HAP-1 (cell line): ENCODE results near the gene HSD11B2.
"Not testable (repeated sequence)": the region's sequence is repeated elsewhere in the genome, so short reads cannot be mapped to it uniquely, and the experiment has no call there.

Experiments
- DNase-seq, 2 experiments: peaks; one replicate each; pipeline ENCODE4 v3.0.0-alpha.2; 2016 to 2020; ENCODE audit warnings: low spot score in 2 of 2
- H3K27me3 ChIP-seq: fragments of 250-450 bp; sonication (Bioruptor Pico); 2 replicates; pipeline ENCODE4 v1.5.1; 2020; ENCODE audit warnings: low read depth, mild to moderate bottlenecking, moderate library complexity
- H3K36me3 ChIP-seq: fragments of 250-450 bp; sonication (Bioruptor Pico); replicated peaks from 2 replicates; pipeline ENCODE4 v1.5.1; 2020; ENCODE audit warnings: mild to moderate bottlenecking
- H3K4me1 ChIP-seq: fragments of 250-450 bp; sonication (Bioruptor Pico); 2 replicates; pipeline ENCODE4 v1.5.1; 2020; ENCODE audit warnings: mild to moderate bottlenecking
- H3K4me3 ChIP-seq: fragments of 250-450 bp; sonication (Bioruptor Pico); 2 replicates; pipeline ENCODE4 v1.5.1; 2020; ENCODE audit warnings: mild to moderate bottlenecking, moderate library complexity
- H3K9me3 ChIP-seq: fragments of 250-450 bp; sonication (Bioruptor Pico); 2 replicates; pipeline ENCODE4 v1.5.1; 2020; ENCODE audit warnings: mild to moderate bottlenecking, moderate library complexity
- in situ Hi-C: fragments of 300-500 bp; cut with MboI; formaldehyde crosslinking; loops from 3 replicates; pipeline ENCODE4 v1.14.3; 2020; ENCODE audit warnings: low sequenced_read_pairs, inconsistent platforms, mixed read lengths

The HSD11B2 gene

GRCh38 chr16:67415421-67415820, 15.5 kb upstream of the HSD11B2 start:
- H3K9me3 ChIP-seq, DNase-seq, in situ Hi-C loops, H3K27me3 ChIP-seq, H3K36me3 ChIP-seq: not testable (repeated sequence)
- H3K4me1 ChIP-seq = peaks cover 16% of the 10 kb centered on the region
- peak overlapping the region; percentile 51 for H3K4me3 ChIP-seq

- H3K36me3 ChIP-seq = no peaks in the 10 kb centered on the region
- H3K4me3 ChIP-seq = peak within 1 kb of the TSS; percentile 51
- no peaks in the 10 kb centered on the region for H3K27me3 ChIP-seq
- in situ Hi-C loops = no loop called here
- H3K4me1 ChIP-seq = peaks cover 16% of the 10 kb centered on the region
- DNase-seq = peak; percentile 35 to 81
- no peaks in the 10 kb centered on the region for H3K9me3 ChIP-seq
These were observed 14.8 kb upstream of the HSD11B2 start, which contains the start of gene ZDHHC1 for GRCh38 chr16:67415872-67416793. ZDHHC1 (minus strand) TSS chr16:67416477; CDS start chr16:67407775, 8,702 bp downstream.

GRCh38 chr16:67417333-67418061, 13.4 kb upstream of the HSD11B2 start:
- no peak for DNase-seq
- Histone ChIP-seq H3K9me3 (no peaks in the 10 kb centered on the region), H3K36me3 (no peaks in the 10 kb centered on the region), H3K4me1 (peaks cover 16% of the 10 kb centered on the region), H3K4me3 (no peak overlapping the region), H3K27me3 (no peaks in the 10 kb centered on the region)
- in situ Hi-C loops = no loop called here

GRCh38 chr16:67419502-67419901, 11.4 kb upstream of the HSD11B2 start:
- Histone ChIP-seq H3K36me3 (no peaks in the 10 kb centered on the region), H3K9me3 (no peaks in the 10 kb centered on the region), H3K4me3 (no peak overlapping the region), H3K27me3 (no peaks in the 10 kb centered on the region), H3K4me1 (peaks cover 19% of the 10 kb centered on the region)
- DNase-seq = no peak
- in situ Hi-C loops = no loop called here

- no peaks in the 10 kb centered on the region for H3K27me3 ChIP-seq
- no peak overlapping the region for H3K4me3 ChIP-seq
- DNase-seq = no peak
- in situ Hi-C loops = no loop called here
- no peaks in the 10 kb centered on the region for H3K9me3 ChIP-seq
- H3K4me1 ChIP-seq = peaks cover 15% of the 10 kb centered on the region
- H3K36me3 ChIP-seq = no peaks in the 10 kb centered on the region
These were observed 11.0 kb upstream of the HSD11B2 start for GRCh38 chr16:67419931-67420330.

- H3K9me3 ChIP-seq = no peaks in the 10 kb centered on the region
- no peak overlapping the region for H3K4me3 ChIP-seq
- peaks cover 15% of the 10 kb centered on the region; the same call in 1 of the 2 replicates for H3K4me1 ChIP-seq
- no peaks in the 10 kb centered on the region for H3K27me3 ChIP-seq
- in situ Hi-C loops = no loop called here
- H3K36me3 ChIP-seq = no peaks in the 10 kb centered on the region
- DNase-seq = no peak
These were observed 9.9 kb upstream of the HSD11B2 start for GRCh38 chr16:67421030-67421429.

- Histone ChIP-seq H3K27me3 (no peaks in the 10 kb centered on the region), H3K4me3 (no peak overlapping the region), H3K36me3 (no peaks in the 10 kb centered on the region), H3K4me1 (peaks cover 11% of the 10 kb centered on the region; the same call in 1 of the 2 replicates), H3K9me3 (no peaks in the 10 kb centered on the region)
- no peak for DNase-seq
- in situ Hi-C loops = no loop called here
These were observed 7.9 kb upstream of the HSD11B2 start for GRCh38 chr16:67423015-67423414.

GRCh38 chr16:67423611-67424260, 7.2 kb upstream of the HSD11B2 start:
- Histone ChIP-seq H3K4me1 (peaks cover 14% of the 10 kb centered on the region), H3K4me3 (no peak overlapping the region), H3K36me3 (no peaks in the 10 kb centered on the region), H3K9me3 (no peaks in the 10 kb centered on the region), H3K27me3 (no peaks in the 10 kb centered on the region)
- in situ Hi-C loops = no loop called here
- DNase-seq = peak in 1 of 2 experiments; percentile 57

GRCh38 chr16:67424261-67424615, 6.7 kb upstream of the HSD11B2 start:
- Histone ChIP-seq H3K27me3 (no peaks in the 10 kb centered on the region), H3K9me3 (no peaks in the 10 kb centered on the region), H3K4me1 (peaks cover 14% of the 10 kb centered on the region), H3K4me3 (no peak overlapping the region), H3K36me3 (no peaks in the 10 kb centered on the region)
- DNase-seq = no peak
- in situ Hi-C loops = no loop called here

- Histone ChIP-seq H3K4me1 (peaks cover 17% of the 10 kb centered on the region), H3K4me3 (no peak overlapping the region), H3K27me3 (no peaks in the 10 kb centered on the region), H3K36me3 (no peaks in the 10 kb centered on the region), H3K9me3 (no peaks in the 10 kb centered on the region)
- DNase-seq = no peak
- in situ Hi-C loops = no loop called here
These were observed 5.9 kb upstream of the HSD11B2 start for GRCh38 chr16:67425061-67425460.

GRCh38 chr16:67425580-67425979, 5.3 kb upstream of the HSD11B2 start:
- no peak overlapping the region for H3K4me3 ChIP-seq
- no peaks in the 10 kb centered on the region for H3K9me3 ChIP-seq
- in situ Hi-C loops = no loop called here
- no peak for DNase-seq
- no peaks in the 10 kb centered on the region for H3K36me3 ChIP-seq
- H3K27me3 ChIP-seq = no peaks in the 10 kb centered on the region
- peaks cover 20% of the 10 kb centered on the region for H3K4me1 ChIP-seq

GRCh38 chr16:67426022-67426421, 4.9 kb upstream of the HSD11B2 start:
- no peak overlapping the region for H3K4me3 ChIP-seq
- H3K4me1 ChIP-seq = peaks cover 20% of the 10 kb centered on the region
- H3K9me3 ChIP-seq = no peaks in the 10 kb centered on the region
- in situ Hi-C loops = no loop called here
- no peaks in the 10 kb centered on the region for H3K27me3 ChIP-seq
- DNase-seq = no peak
- H3K36me3 ChIP-seq = no peaks in the 10 kb centered on the region

- H3K9me3 ChIP-seq = no peaks in the 10 kb centered on the region
- H3K4me1 ChIP-seq = peaks cover 25% of the 10 kb centered on the region
- DNase-seq = no peak
- no peak overlapping the region for H3K4me3 ChIP-seq
- no peaks in the 10 kb centered on the region for H3K27me3 ChIP-seq
- in situ Hi-C loops = no loop called here
- H3K36me3 ChIP-seq = no peaks in the 10 kb centered on the region
These were observed 4.0 kb upstream of the HSD11B2 start for GRCh38 chr16:67426950-67427349.
